Kidney (tissue), 14 donors: ENCODE results near the gene LPIN2. TPM values are rescaled to one million over a fixed set of nuclear protein-coding genes. Genes with fewer than 3 reads are reported as not detected.

Experiments
- DNase-seq, 5 donors: peaks; one replicate each; pipeline ENCODE4 v3.0.0-alpha.2; 2013 to 2020
- FAIRE-seq: peaks from 2 replicates; lab custom pipeline; 2012; peaks lifted over from hg19 to GRCh38; lab: Jason Lieb, UNC
- H3K27ac ChIP-seq, 2 donors: one replicate each; pipeline ENCODE4 v1.7.0; 2013; ENCODE audit warnings: low read depth in 2 of 2, low read length in 2 of 2, inconsistent platforms in 1 of 2
- H3K27me3 ChIP-seq: one replicate; pipeline ENCODE4 v1.7.1; 2013; ENCODE audit warnings: low read length, inconsistent platforms; ENCODE audit not compliant: control insufficient read depth, insufficient read depth
- H3K36me3 ChIP-seq, 3 donors: one replicate each; pipeline versions ENCODE4 v1.7.0 to v1.7.1; 2013; ENCODE audit warnings: low read length in 3 of 3, control low read depth in 1 of 3, inconsistent platforms in 1 of 3; ENCODE audit not compliant: insufficient read depth in 3 of 3, control insufficient read depth in 2 of 3
- H3K4me1 ChIP-seq, 3 donors: one replicate each; pipeline versions ENCODE4 v1.7.0 to v1.7.1; 2013; ENCODE audit warnings: low read length in 3 of 3, inconsistent platforms in 1 of 3, low read depth in 1 of 3; ENCODE audit not compliant: control insufficient read depth in 2 of 3, insufficient read depth in 2 of 3
- H3K4me3 ChIP-seq, 3 donors: one replicate each; pipeline versions ENCODE4 v1.7.0 to v1.8.1; 2013; ENCODE audit warnings: low read length in 3 of 3, control low read depth in 1 of 3, inconsistent platforms in 1 of 3
- H3K9ac ChIP-seq, 3 donors: one replicate each; pipeline versions ENCODE4 v1.7.0 to v1.7.1; 2013; ENCODE audit warnings: low read length in 3 of 3, control low read depth in 1 of 3, inconsistent platforms in 1 of 3
- H3K9me3 ChIP-seq, 3 donors: one replicate each; pipeline versions ENCODE4 v1.7.0 to v1.7.1; 2013; ENCODE audit warnings: low read length in 3 of 3, control low read depth in 1 of 3, inconsistent platforms in 1 of 3; ENCODE audit not compliant: control insufficient read depth in 2 of 3, insufficient read depth in 1 of 3
- intact Hi-C: fragments of 100-400 bp; cut with DNase I; formaldehyde crosslinking; loops from one replicate; pipeline ENCODE4 v1.11.1; 2022
- polyA plus RNA-seq: library from polyadenylated mRNA; stranded (reverse); fragments of 350-450 nt; fragmentation: Illumina TruSeq; extraction: RNeasy Lipid Tissue Mini Kit (QIAGEN cat#74804); gene quantifications from one replicate; pipeline ENCODE4 v1.2.3, GENCODE V29; 2014; ENCODE audit warnings: low read depth, low replicate concordance; ENCODE audit not compliant: insufficient read depth
- total RNA-seq: library from RNA; stranded (reverse); fragmentation: NEBNext Ultra II Directional; extraction: Animal tissue kit (Norgen Biotek cat#: 25700); gene quantifications from one replicate; pipeline ENCODE4 v1.2.1, GENCODE V29; 2021
- TF ChIP-seq, protein P1 (sequence below): IDR thresholded peaks from 3 replicates; pipeline ENCODE4 v1.5.1; 2012; ENCODE audit warnings: mild to moderate bottlenecking, moderate library complexity, borderline replicate concordance; ENCODE audit not compliant: insufficient read depth; ENCODE audit errors: extremely low read depth
- donor health status: control.
- donor health status: control.
- donor health status: control.
- donor health status: control.
- donor health status: control.
- donor health status: DM: yes; HTN: yes; CAD: no.
- donor health status: Normal renal cell carcinoma (clear cell type).

Gene LPIN2
- total and polyA plus RNA-seq, 2 donors from 2014 or later = 14.3 to 52.3 TPM

DNA sequence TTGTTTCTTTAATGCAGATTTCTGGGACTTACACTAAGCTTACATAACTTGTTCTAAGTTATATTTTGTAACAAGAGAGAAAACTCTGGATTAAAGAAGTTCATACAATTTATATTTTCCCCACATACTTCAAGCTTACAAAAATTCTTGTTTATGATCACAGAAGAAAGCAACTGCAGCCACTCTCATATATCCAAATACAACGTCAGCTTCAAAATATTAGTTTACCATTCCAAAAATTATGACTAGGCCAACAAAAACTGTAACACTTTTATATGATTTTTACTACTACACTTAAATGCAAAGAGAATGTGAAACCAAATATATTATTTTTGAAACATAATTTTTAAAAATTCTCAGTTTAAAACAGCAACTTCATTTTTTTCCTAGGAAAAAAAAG is 30.9 kb downstream of the LPIN2 start:
- Histone ChIP-seq H3K4me3 (peak overlapping the region in 1 of 3 donors; percentile 42), H3K36me3 (no peaks in the 10 kb centered on the region), H3K9me3 (no peaks in the 10 kb centered on the region), H3K4me1 (peaks cover 28 to 81% (median 47%) of the 10 kb centered on the region in 3 donors), H3K27me3 (no peaks in the 10 kb centered on the region), H3K9ac (peak overlapping the region in 1 of 3 donors; percentile 38), H3K27ac (peak overlapping the region; percentile 89 to 92)
- no peak for FAIRE-seq
- TF ChIP-seq, protein P1, sequence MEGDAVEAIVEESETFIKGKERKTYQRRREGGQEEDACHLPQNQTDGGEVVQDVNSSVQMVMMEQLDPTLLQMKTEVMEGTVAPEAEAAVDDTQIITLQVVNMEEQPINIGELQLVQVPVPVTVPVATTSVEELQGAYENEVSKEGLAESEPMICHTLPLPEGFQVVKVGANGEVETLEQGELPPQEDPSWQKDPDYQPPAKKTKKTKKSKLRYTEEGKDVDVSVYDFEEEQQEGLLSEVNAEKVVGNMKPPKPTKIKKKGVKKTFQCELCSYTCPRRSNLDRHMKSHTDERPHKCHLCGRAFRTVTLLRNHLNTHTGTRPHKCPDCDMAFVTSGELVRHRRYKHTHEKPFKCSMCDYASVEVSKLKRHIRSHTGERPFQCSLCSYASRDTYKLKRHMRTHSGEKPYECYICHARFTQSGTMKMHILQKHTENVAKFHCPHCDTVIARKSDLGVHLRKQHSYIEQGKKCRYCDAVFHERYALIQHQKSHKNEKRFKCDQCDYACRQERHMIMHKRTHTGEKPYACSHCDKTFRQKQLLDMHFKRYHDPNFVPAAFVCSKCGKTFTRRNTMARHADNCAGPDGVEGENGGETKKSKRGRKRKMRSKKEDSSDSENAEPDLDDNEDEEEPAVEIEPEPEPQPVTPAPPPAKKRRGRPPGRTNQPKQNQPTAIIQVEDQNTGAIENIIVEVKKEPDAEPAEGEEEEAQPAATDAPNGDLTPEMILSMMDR = no peak
- intact Hi-C loops = loop anchor here (10.0 kb wide), 1 partner anchor 47 kb away; no protein-coding TSS in a partner anchor
- DNase-seq = no peak

DNA sequence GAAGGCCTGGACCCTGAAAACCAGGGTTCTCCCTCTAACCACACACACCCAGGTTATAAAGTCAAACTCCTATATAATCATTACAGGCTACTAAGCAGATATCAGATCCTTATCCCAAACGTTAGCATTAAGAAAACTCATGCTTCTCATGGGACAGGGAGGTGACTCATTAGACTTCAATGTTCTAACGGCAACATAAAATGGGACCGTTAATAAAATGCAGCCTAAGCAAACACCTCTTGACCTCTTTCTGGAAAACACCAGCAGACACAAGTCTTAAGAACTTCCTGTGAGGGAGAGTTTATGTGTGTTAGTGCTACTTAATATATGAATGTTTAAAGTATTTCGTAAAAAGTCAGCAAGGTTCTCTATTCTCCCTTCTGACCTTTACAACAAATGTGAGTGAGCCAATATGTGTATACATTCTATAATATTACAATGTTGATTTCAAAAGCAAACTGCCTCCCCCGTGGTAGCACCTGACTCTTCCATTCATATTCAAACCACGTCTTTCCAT is 31.7 kb downstream of the LPIN2 start:
- Histone ChIP-seq H3K27me3 (no peaks in the 10 kb centered on the region), H3K9ac (peak overlapping the region in 2 of 3 donors; percentile 37 to 38), H3K4me1 (peaks cover 28 to 88% (median 48%) of the 10 kb centered on the region in 3 donors), H3K27ac (peak overlapping the region; percentile 89 to 92), H3K9me3 (no peaks in the 10 kb centered on the region), H3K4me3 (peak overlapping the region in 2 of 3 donors; percentile 2 to 42), H3K36me3 (no peaks in the 10 kb centered on the region)
- intact Hi-C loops = loop anchor here (10.0 kb wide), 1 partner anchor 46 kb away; no protein-coding TSS in a partner anchor
- DNase-seq = peak in 2 of 5 donors; percentile 53 to 77
- peak; percentile 23 for FAIRE-seq
- TF ChIP-seq, protein P1 = no peak

DNA sequence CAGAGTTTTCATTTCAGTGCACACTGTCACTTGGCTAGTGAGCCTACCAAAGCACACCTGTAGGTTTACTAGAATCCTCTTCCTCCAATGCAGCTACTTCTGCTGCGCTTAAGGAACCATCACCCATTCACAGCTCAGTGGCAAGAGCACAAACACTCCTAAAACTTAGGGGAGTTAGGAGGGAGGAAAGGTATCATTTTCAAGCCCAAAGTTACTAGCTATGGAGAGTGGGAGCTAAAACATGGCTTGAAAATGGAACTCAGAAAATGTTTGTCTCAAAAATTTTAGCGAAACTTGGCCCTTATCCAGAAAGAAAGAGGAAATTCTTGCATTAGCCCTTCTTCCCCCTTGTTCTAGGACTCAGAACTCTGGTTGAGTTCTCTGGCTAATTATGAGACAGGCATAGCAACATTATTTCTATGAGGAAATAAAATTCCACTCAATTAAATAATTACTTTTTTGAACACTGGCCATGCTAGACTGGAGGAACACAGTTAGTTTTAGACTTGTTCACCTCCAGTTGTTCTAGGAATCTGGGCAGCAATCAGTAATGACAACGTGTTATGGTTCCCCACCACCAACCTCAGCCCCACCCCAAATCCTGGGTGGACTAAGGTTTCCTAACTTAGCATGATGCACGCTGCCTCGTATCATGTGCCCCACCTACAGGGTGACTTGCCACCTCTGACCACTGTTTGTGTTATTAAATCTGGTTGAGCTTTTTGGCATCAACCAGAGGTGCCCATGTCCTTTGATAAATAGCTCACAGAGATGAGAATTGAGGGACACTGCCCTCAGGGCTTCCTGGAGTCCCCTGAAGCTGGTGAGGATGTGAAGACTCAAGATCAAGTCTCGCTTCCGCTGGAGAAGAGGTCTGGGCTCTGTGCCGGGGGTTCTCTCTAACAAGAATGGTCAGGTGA is 32.8 kb downstream of the LPIN2 start:
- H3K36me3 ChIP-seq = no peaks in the 10 kb centered on the region
- FAIRE-seq = no peak
- TF ChIP-seq, protein P1 = peak; percentile 1
- no peaks in the 10 kb centered on the region for H3K27me3 ChIP-seq
- H3K27ac ChIP-seq = peak overlapping the region; percentile 89 to 92
- no peaks in the 10 kb centered on the region for H3K9me3 ChIP-seq
- H3K9ac ChIP-seq = peak overlapping the region in 2 of 3 donors; percentile 37 to 49
- peak in 3 of 5 donors; percentile 71 to 88 (median 73) for DNase-seq
- peaks cover 28 to 84% (median 51%) of the 10 kb centered on the region in 3 donors for H3K4me1 ChIP-seq
- intact Hi-C loops = loop anchor here (10.0 kb wide), 1 partner anchor 45 kb away; no protein-coding TSS in a partner anchor
- H3K4me3 ChIP-seq = peak overlapping the region in 2 of 3 donors; percentile 3 to 18
